Neutrophil (primary cell): ENCODE measurements around the gene AIFM2.

Source experiments
- H3K27ac ChIP-seq: fragments of 200-600 bp; sonication (generic); 2 replicates; pipeline ENCODE4 v1.5.1; 2016; ENCODE audit warnings: mild to moderate bottlenecking, moderate library complexity
- H3K27me3 ChIP-seq: fragments of 200-600 bp; sonication (generic); 2 replicates; pipeline ENCODE4 v1.6.0; 2016; ENCODE audit warnings: mild to moderate bottlenecking
- H3K36me3 ChIP-seq: fragments of 200-600 bp; sonication (generic); 2 replicates; pipeline ENCODE4 v1.5.1; 2017
- H3K4me1 ChIP-seq, 2 experiments: fragments of 200-600 bp in 1 of 2; sonication (generic) in 1 of 2; 1 replicate in 1 of 2; 2 replicates in 1 of 2; pipeline versions ENCODE4 v1.5.1 to v1.6.1; 2013 to 2016; ENCODE audit warnings: low read depth in 1 of 2, low read length in 1 of 2, mild to moderate bottlenecking in 1 of 2, moderate library complexity in 1 of 2; ENCODE audit not compliant: control insufficient read depth in 1 of 2, insufficient read depth in 1 of 2
- H3K4me3 ChIP-seq, 2 experiments: fragments of 200-600 bp in 1 of 2; sonication (generic) in 1 of 2; 1 replicate in 1 of 2; 2 replicates in 1 of 2; pipeline ENCODE4 v1.5.1; 2013 to 2016; ENCODE audit warnings: low read depth in 1 of 2, low read length in 1 of 2, mild to moderate bottlenecking in 1 of 2, moderate library complexity in 1 of 2
- H3K9me3 ChIP-seq: fragments of 200-600 bp; sonication (generic); 2 replicates; pipeline ENCODE4 v1.5.1; 2016
- TF ChIP-seq, protein P1 (sequence below): fragments of 200-600 bp; sonication (generic); IDR thresholded peaks from 2 replicates; pipeline ENCODE4 v1.5.1; 2016; ENCODE audit warnings: antibody characterized with exemption

Gene AIFM2

DNA sequence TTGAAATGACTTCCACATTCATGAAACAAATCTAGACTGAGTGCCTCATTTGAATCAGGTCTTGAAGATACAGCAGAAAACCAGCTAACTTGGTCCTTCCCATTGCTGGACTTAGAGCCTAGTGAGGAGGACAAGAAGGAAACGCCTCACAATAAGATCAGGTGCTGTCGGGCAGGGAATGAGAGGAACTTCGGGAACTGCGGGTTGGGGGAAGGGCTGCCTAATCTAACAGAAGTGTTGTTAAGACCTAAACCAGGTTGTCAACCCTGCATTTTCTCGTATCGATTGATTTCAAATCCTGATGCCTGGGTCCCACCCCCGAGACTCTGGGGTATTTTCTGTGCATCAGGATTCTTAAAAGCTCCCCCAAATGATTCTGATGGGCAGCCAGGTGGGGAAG lies 53.7 kb downstream of the AIFM2 start:
- Histone ChIP-seq H3K27me3 (no peaks in the 10 kb centered on the region), H3K4me1 (no peaks in the 10 kb centered on the region), H3K4me3 (no peak overlapping the region), H3K9me3 (no peaks in the 10 kb centered on the region), H3K36me3 (no peaks in the 10 kb centered on the region), H3K27ac (no peak overlapping the region)
- TF ChIP-seq, protein P1, sequence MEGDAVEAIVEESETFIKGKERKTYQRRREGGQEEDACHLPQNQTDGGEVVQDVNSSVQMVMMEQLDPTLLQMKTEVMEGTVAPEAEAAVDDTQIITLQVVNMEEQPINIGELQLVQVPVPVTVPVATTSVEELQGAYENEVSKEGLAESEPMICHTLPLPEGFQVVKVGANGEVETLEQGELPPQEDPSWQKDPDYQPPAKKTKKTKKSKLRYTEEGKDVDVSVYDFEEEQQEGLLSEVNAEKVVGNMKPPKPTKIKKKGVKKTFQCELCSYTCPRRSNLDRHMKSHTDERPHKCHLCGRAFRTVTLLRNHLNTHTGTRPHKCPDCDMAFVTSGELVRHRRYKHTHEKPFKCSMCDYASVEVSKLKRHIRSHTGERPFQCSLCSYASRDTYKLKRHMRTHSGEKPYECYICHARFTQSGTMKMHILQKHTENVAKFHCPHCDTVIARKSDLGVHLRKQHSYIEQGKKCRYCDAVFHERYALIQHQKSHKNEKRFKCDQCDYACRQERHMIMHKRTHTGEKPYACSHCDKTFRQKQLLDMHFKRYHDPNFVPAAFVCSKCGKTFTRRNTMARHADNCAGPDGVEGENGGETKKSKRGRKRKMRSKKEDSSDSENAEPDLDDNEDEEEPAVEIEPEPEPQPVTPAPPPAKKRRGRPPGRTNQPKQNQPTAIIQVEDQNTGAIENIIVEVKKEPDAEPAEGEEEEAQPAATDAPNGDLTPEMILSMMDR = no peak

DNA sequence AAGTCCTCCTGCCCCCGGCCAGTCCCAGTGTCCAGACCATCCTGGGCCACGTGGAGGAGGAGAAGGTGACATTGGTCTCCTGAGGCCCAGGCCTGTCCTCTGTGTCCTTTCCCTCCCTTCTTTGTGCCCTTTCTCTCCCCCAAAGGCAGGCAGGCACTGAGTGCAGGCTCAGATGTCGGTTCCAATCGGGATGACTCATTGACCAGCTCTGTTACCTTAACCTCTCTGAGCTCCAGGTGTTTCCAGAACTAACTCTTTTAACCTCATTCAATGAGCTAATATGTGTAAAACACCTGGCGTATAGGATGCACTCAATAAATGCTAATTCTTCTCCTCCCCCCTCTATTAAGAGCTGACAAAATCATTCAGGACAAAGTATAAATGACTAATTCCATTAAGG lies 54.3 kb downstream of the AIFM2 start:
- Histone ChIP-seq H3K27ac (no peak overlapping the region), H3K9me3 (no peaks in the 10 kb centered on the region), H3K27me3 (no peaks in the 10 kb centered on the region), H3K4me3 (no peak overlapping the region), H3K36me3 (no peaks in the 10 kb centered on the region), H3K4me1 (no peaks in the 10 kb centered on the region)
- TF ChIP-seq, protein P1 = no peak

DNA sequence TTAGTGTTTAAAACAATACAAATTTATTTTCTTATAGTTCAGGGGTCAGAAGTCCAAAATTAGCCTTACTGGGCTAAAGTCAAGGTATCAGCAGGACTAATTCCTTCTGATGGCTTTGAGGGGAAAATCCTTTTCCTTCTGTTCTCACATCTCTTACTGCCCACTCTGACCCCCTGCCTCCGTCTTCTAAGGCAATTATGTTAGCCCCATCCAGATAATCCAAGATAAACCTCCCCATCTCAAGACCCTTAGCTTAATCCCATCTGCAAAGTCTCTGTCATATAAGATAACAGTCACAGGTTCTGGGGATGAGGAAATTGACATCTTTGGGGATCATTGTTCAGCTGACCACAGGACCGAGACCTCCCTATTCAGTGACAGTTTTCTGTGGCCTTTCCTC lies 57.7 kb downstream of the AIFM2 start:
- Histone ChIP-seq H3K9me3 (no peaks in the 10 kb centered on the region), H3K27me3 (no peaks in the 10 kb centered on the region), H3K4me3 (no peak overlapping the region), H3K36me3 (no peaks in the 10 kb centered on the region), H3K27ac (no peak overlapping the region), H3K4me1 (no peaks in the 10 kb centered on the region)
- TF ChIP-seq, protein P1 = no peak

DNA sequence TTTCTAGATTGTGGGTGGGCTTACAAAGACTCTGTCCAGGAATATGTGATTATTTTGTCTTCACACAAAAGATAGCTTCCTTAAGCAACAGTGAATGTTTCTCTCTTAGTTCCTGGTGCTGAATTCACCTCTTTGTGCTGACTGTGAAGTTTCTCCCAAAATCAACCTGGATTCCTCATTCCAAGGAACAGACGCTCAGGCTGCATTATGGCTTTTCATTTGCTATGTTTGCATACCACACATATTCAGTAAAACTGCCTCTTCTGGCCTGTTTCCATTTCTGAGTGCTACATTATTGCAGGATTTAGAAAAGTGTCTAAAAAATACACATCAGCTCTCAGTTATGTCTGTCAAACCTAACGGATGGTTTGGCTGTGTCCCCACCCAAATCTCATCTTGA lies 58.5 kb downstream of the AIFM2 start:
- H3K27me3 ChIP-seq = no peaks in the 10 kb centered on the region
- no peaks in the 10 kb centered on the region for H3K9me3 ChIP-seq
- no peak overlapping the region for H3K4me3 ChIP-seq
- H3K27ac ChIP-seq = no peak overlapping the region
- H3K36me3 ChIP-seq = no peaks in the 10 kb centered on the region
- no peaks in the 10 kb centered on the region for H3K4me1 ChIP-seq
- TF ChIP-seq, protein P1 = no peak

DNA sequence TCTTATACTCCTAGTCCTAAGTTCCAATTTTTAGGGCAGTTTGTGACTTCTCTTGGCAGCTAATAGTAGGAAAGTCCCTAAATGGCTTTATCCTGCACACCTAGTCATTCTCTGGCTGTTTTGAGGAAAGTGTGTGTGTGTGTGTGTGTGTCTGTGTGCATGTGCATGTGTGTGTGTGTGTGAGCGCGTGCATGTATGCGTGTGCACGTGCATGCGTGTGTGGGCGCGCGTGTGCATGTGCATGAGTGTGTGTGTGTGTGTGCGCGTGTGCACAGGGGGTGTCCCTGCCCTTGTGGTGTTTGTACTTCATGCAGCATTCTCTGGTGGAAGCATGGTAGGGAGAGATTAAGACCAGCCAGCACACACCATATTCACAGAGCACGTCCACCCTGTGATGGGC lies 61.8 kb downstream of the AIFM2 start:
- H3K27ac ChIP-seq = no peak overlapping the region
- no peaks in the 10 kb centered on the region for H3K9me3 ChIP-seq
- H3K4me3 ChIP-seq = no peak overlapping the region
- TF ChIP-seq, protein P1 = no peak
- no peaks in the 10 kb centered on the region for H3K27me3 ChIP-seq
- H3K36me3 ChIP-seq = no peaks in the 10 kb centered on the region
- no peaks in the 10 kb centered on the region for H3K4me1 ChIP-seq

DNA sequence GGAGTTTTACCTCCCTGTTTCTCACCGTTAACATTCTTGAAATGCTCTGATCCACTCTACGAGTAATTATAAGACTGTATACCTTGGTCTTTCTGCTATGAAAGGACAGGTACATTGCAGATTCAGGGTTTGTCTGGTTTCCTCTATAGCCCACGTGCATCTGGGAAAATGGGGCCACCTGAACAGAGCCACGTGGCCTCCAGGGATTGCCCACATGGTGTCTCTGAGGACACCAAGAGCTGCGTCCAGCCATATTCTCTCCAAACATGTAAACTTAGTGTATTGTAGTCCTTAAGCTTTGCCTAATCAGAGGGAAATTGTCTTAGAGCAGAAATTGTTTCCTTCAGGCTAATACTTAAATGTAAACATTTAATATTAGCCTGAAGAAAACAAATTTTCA lies 63.3 kb downstream of the AIFM2 start:
- H3K36me3 ChIP-seq = no peaks in the 10 kb centered on the region
- H3K4me3 ChIP-seq = no peak overlapping the region
- no peak overlapping the region for H3K27ac ChIP-seq
- no peaks in the 10 kb centered on the region for H3K4me1 ChIP-seq
- TF ChIP-seq, protein P1 = no peak
- H3K27me3 ChIP-seq = no peaks in the 10 kb centered on the region
- H3K9me3 ChIP-seq = no peaks in the 10 kb centered on the region
